ENCODE measurements around the gene PALS1.

The PALS1 gene

DNA sequence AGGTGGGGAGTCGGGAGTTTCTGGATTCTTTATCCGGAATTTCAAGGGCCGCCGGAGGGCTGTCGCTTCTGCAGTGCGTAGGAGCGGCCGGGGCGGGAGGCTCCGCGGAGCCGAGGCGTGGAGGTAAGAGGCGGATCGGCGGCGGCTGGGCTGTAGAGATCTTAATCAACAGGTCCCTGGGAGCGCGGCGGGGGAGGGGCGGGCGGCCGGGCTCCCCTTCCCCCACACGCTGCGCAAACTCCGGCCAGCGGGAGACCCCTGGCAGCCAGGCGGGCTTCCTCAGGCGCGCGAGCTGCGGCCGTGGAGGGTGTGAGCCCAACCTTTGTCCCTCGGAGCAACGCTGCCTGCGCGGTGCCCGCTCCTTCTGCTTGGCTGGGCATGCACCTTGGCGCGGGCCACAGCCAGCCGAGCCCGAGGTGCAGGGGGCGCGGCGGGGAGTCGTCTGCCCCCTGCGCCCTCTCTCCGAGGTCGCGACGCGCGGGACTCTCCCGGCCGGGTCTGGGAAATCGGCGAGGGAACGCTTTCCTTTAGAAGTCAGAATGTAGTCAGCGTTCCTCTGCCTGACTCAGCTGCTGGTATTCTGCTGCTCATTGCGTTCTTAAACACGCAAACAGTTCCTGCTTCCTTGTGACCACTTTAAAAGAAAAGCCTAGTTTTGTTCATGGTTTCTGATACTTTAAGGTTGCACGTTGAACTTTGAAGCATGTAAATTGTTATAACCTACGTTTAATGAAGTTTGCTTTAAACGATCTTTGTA is at the start of gene PALS1:
PALS1 (plus strand) TSS at position 25 of the 757 bp plus-strand sequence. CDS start 37,736 bp downstream, outside the sequence.
- peak; percentile 68 for DNase-seq

GRCh38 chr14:67191768-67192290 is 49.4 kb upstream of the PALS1 start:
- DNase-seq: no peak

DNA sequence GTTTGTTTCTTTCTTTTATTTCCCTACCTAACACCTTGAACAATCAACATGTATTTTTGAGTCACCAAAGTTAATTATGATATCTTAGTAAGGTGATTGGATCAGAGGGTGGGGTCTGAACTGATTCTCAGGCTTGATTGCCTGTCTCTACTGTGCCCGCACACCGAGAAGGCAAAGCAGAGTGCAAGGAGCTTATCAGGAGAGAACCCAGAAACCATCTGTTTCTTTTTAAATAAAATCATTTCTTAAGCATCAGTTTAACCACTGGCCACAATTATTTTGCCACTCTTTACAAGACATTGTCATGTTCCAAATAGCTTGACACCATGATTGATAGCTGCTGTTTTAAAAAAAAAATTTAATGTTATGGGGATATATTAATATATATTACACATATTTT is 48.9 kb upstream of the PALS1 start:
- no peak for DNase-seq

- no peak for DNase-seq
Observed at GRCh38 chr14:67195279-67195678, 46.0 kb upstream of the PALS1 start.

DNA sequence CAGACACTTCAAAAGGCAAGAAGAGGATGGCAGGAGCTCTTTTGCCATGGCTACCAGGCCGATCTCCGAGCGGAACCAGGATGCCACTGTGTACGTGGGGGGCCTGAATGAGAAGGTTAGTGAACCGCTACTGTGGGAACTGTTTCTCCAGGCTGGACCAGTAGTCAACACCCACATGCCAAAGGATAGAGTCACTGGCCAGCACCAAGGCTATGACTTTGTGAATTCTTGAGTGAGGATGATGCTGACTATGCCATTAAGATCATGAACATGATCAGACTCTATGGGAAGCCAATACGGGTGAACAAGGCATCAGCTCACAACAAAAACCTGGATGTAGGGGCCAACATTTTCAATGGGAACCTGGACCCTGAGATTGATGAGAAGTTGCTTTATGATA is 42.2 kb upstream of the PALS1 start:
- DNase-seq: no peak

DNA sequence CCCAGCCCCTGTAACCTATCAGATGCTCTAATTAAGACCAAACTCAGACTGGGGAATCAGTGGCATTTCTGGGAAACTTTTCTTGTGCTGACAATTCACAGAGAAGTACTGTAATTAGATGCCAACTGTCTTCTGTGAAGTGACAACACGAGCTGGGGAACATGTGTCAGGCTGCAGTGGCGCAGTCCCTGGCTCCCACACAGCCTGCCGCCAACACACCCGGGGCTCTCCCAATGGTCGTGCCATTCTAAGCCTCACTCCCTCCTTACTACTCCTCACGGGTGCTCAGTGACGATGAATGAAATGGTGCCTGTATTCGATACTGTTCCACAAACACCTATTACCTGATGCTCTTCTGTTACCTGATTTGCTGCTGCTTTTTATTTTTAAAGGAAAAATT is 33.4 kb upstream of the PALS1 start:
- no peak for DNase-seq

DNA sequence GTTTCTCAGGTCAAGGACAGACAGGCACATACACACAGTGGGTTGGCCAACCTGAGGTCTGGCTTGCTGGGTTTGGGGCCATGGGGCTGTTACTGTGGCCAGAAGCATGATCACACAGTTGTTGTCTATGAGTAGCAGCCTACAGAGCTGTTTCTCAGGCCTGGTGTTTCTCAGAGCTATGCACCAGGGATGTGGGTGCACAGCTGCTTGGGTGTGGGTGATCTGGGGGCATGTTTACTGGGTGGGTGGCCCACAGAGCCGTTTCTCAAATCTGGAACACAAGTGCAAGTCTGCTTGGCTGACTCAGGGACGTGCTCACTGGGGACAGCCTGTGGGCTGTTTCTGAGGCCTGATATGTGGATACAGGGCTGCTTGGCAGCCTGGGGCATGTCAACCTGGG is 23.1 kb upstream of the PALS1 start:
- no peak for DNase-seq

GRCh38 chr14:67221248-67221981 is 19.8 kb upstream of the PALS1 start:
- no peak for DNase-seq

DNA sequence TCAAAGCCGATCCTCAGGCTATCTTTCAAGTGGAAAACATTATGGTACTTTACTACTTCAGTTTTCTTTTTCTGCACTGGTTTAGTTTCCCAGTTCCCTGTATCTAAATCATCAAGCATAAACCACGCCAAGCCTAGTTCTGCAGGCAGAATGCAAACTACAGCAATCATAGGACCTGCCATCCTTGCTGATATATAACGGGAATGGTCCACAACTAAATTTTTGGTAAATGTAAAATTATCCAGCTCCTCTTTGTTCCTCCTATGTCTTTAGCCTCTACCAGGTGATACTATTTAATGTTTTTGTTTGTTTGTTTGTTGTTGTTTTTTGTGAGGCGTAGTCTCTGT is 19.3 kb upstream of the PALS1 start:
- no peak for DNase-seq

DNA sequence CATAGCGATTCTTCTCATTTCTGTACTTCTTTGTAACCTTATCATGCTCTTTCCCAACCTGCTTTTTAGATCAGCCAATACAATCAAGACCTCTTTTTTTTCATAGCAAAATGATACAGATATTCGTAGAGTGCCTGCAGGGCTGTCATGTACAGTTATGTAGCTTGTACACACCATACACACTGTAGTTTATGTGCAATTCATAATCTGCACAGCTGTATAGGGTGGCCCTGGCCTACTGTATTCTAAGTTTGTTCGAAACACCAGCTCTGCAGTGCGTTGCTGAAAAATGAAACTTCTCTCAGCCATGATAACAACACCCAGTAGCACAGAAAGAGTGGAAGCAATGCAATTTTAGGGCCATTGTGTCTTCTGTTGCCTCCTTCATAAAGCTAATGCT is 15.7 kb upstream of the PALS1 start:
- DNase-seq: no peak

DNA sequence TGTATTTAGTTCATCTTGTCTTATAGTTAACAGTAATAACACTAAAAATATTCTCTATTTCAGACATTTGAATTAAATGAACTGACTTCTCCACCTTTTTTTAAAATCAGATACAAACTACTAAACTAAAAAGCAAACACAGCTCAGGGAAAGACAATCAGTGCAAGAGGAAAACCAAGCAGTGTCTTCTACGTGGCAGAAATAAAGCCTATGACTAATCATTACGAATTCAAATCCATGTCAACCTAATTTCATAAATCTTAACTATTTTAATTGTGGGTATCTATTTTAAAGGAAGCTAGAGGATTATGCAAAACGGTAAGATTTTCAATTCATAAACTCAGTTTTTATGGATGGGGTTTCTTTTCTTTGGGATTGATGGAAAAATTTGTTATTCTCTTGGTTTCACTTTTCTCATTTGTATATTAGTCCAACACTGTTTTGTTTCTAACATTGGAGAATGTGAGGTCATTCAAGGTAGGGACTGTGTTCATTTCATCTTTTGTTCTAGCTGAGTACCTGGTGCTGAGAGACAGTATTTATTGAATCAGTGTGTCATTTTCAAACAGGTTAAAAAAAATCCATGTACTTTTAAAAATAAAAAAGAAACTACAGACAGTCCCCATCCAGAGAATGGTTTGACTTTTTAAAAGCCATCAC is 12.8 kb upstream of the PALS1 start:
- DNase-seq: no peak

GRCh38 chr14:67232066-67232465 is 9.2 kb upstream of the PALS1 start:
- no peak for DNase-seq

DNA sequence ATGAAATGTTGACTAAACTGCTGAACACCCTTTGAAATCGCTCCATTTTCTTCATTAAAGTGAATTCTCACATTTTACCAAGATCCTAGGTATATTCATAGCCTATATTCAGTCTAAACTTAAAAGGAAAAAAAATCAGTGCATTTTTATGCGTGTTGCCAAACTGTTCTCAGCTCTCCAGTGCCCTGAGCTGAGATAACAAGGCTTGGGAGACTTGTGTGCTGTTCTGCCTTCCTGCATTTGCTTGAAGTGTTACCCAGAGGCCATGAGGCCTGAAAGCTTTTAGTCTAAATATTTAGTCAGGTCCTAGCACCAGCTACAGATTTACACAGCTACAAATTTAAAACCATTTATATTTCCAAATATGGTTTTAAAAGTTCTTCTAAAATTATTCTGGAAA is 8.6 kb upstream of the PALS1 start:
- DNase-seq: no peak

DNA sequence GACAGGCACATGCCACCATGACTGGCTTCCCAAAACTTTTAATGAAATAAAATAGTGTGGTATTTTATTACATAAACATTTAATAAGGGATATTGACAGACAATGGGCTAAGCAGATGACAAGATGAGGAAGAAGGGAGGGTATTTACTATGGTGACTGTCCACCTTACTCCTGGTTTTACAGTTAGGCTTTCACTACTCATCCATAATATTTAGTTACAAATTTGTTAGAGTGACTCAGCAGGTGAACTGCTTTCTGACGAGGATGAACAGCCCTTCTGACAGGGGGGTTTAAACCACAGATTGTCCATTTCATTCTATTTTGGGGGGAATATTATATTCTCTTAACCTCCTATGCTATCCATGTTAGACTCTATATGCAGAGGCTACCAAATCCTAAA is 3.6 kb upstream of the PALS1 start:
- no peak for DNase-seq

DNA sequence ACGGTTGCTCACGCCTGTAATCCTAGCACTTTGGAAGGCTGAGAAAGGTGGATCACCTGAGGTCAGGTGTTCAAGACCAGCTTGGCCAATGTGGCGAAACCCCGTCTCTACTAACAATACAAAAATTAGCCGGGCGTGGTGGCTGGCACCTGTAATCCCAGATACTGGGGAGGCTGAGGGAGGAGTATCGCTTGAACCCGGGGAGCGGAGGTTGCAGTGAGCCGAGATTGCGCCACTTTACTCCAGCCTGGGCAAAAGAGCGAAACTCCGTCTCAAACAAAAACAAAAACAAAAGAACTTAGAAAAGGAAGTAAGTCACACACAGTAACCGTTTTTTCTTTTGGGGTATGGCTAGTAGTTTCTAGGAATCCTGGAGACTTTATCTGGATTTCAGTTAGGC is 1.7 kb upstream of the PALS1 start:
- no peak for DNase-seq

DNA sequence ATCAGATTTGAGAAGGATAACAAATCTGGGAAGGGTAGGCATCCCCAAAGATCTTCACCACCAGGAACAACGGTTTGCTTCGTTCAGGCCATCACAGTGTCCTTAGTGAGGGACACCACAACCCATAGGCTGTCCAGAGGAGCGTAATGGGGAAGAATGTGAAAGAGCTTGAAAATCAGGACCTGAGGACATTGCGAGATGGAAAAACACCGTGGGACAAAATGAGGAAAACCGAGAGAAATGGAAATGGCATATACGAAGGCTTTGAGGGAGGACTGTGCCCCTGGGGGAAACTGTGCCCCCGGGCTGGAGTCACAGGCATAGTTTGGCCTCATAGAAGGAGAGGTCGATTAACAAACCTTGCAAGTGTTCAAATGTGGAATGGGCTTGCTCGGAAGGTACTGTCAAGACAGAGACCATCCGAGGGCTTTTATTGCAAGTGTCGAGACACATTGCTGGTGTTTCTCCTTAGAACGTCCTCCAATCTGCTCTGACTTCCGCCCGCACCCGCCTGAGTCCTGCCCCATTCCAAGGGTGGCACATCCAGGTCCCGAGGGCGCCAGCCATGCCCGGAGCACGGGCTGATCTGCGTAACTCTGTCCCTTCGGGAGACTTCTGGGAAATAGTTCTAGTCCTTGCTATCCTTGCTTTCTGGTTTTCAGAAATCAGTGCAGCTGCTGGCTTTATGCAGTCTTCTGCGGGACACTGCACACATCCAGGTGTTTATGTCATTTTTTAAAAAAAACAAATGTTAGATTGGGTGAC is 885 bp upstream of the PALS1 start:
- peak; percentile 14 for DNase-seq

GRCh38 chr14:67240978-67241410 is 241 bp upstream of the PALS1 start:
- DNase-seq: peak; percentile 98

DNA sequence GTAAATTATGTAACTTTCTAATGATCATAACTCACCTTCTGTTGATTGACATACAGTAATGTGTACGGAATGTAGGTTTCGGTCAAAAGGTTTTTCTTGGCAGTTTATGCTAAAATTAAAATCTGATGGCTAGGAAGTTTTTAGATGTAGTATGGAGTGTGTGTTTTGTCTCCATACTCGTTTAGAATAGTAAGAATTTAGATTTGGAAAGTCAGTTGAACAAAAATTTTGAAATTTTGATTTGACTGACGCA is 859 bp downstream of the PALS1 start:
- DNase-seq: no peak

DNA sequence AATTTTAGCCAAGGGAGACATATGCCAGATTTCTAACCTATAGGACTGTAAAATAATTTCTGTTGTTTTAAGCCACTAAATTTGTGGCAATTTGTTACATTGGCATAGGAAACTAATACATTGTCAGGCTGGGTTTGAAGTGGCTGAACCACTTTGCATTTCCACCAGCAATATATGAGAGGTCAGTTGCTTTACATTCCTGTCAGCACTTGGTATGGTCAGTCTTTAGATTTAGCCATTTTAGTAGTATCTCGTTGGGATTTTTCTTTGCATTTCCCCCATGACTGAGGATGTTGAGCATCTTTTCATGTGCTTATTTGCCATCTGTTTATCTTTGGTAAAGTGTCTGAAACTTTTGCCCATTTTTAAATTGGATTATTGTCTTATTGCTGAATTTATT is 3.9 kb downstream of the PALS1 start:
- no peak for DNase-seq

GRCh38 chr14:67251573-67252226 is 10.5 kb downstream of the PALS1 start:
- no peak for DNase-seq

- DNase-seq: no peak
Observed at GRCh38 chr14:67253076-67253635, 11.9 kb downstream of the PALS1 start.

- no peak for DNase-seq
Observed at GRCh38 chr14:67257906-67258305, 16.7 kb downstream of the PALS1 start.

GRCh38 chr14:67260965-67261364 is 19.7 kb downstream of the PALS1 start:
- DNase-seq: no peak

All from NCI-H2107 (cell line).